HFFc6 (cell line): Measurements from ENCODE around the gene SH3RF3. TPM values are rescaled to one million over a fixed set of nuclear protein-coding genes. Genes with fewer than 3 reads are reported as not detected.

Source experiments
- DNase-seq: peaks from one replicate; pipeline ENCODE4 v3.0.0-alpha.2; 2018
- H3K27ac Mint-ChIP-seq: 2 replicates; pipeline ENCODE4 v1.8.0; 2020; ENCODE audit warnings: mild to moderate bottlenecking, mixed read lengths
- H3K27me3 Mint-ChIP-seq: 2 replicates; pipeline ENCODE4 v1.8.0; 2021; ENCODE audit warnings: mild to moderate bottlenecking, moderate library complexity, mixed read lengths; ENCODE audit not compliant: insufficient read depth
- H3K36me3 Mint-ChIP-seq: 2 replicates; pipeline ENCODE4 v1.8.0; 2021; ENCODE audit warnings: low read depth, mixed read lengths
- H3K4me1 Mint-ChIP-seq: 2 replicates; pipeline ENCODE4 v1.8.0; 2020; ENCODE audit warnings: low read depth, mixed read lengths
- H3K4me3 Mint-ChIP-seq: 2 replicates; pipeline ENCODE4 v1.8.0; 2020; ENCODE audit warnings: mild to moderate bottlenecking, moderate library complexity, mixed read lengths
- H3K9me3 Mint-ChIP-seq: 2 replicates; pipeline ENCODE4 v1.8.0; 2020; ENCODE audit warnings: mild to moderate bottlenecking, mixed read lengths
- total RNA-seq, 6 experiments: library from RNA; stranded (reverse); fragmentation: NEBNext Ultra II Directional; extraction: Animal tissue kit (Norgen Biotek cat#: 25700); gene quantifications; 2 replicates in 1 of 6; 3 replicates in 5 of 6; pipeline ENCODE4 v1.2.3, GENCODE V29; 2021
- TF ChIP-seq, protein P1 (sequence below): fragments of 200-600 bp; sonication (generic); IDR thresholded peaks from 2 replicates; pipeline ENCODE4 v1.5.0; 2021; ENCODE audit warnings: antibody characterized with exemption, mild to moderate bottlenecking

Gene SH3RF3
- total RNA-seq, 6 experiments from 2014 or later, result 2.4 to 4.4 (median 3.7) TPM

DNA sequence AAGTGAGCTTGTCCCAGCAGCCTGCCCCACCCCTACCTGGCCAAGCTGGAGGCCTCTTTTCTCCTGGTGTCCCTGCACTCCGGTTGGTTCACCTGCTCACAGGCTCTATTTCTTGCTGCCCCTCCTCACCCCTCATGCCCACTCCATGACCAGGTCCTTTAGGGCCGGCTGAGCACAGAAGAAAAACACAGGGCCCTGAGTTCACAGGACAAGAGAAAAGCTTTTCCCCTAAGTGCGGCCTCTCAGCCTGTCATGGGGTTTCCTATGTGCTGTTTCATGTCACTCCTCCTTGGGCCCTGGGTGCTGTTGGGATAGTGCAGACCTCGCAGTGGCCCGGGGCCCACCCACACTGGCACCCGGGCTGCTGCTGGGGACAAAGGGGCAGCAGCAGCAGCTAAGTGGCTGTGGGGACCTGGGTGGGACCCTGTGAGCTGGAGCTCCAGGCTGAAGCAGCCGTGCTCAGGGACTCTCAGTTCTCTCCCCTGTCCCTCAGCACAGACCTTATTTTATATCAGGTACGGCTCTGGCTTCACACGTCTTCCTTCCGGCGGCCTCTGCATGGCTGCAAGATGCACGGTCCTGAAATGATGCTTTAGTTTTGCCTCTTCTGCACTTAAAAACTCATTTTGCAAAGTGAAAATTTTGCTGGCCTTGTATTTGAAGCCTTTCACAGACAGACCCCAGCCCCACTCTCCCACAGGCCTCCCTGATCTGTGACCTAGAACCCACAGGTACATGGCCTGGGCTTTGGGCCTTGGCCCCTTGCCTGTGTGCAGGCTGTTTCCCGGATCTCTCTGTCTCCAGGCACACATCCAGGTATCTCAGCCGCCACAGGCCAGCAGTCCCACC lies 71.8 kb downstream of the SH3RF3 start:
- TF ChIP-seq, protein P1, sequence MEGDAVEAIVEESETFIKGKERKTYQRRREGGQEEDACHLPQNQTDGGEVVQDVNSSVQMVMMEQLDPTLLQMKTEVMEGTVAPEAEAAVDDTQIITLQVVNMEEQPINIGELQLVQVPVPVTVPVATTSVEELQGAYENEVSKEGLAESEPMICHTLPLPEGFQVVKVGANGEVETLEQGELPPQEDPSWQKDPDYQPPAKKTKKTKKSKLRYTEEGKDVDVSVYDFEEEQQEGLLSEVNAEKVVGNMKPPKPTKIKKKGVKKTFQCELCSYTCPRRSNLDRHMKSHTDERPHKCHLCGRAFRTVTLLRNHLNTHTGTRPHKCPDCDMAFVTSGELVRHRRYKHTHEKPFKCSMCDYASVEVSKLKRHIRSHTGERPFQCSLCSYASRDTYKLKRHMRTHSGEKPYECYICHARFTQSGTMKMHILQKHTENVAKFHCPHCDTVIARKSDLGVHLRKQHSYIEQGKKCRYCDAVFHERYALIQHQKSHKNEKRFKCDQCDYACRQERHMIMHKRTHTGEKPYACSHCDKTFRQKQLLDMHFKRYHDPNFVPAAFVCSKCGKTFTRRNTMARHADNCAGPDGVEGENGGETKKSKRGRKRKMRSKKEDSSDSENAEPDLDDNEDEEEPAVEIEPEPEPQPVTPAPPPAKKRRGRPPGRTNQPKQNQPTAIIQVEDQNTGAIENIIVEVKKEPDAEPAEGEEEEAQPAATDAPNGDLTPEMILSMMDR, result no peak
- Mint-ChIP-seq H3K9me3 (no peaks in the 10 kb centered on the region), H3K27ac (no peak overlapping the region), H3K36me3 (no peaks in the 10 kb centered on the region), H3K27me3 (peaks cover 24% of the 10 kb centered on the region), H3K4me1 (peaks cover 12% of the 10 kb centered on the region), H3K4me3 (no peak overlapping the region)
- DNase-seq, result no peak

DNA sequence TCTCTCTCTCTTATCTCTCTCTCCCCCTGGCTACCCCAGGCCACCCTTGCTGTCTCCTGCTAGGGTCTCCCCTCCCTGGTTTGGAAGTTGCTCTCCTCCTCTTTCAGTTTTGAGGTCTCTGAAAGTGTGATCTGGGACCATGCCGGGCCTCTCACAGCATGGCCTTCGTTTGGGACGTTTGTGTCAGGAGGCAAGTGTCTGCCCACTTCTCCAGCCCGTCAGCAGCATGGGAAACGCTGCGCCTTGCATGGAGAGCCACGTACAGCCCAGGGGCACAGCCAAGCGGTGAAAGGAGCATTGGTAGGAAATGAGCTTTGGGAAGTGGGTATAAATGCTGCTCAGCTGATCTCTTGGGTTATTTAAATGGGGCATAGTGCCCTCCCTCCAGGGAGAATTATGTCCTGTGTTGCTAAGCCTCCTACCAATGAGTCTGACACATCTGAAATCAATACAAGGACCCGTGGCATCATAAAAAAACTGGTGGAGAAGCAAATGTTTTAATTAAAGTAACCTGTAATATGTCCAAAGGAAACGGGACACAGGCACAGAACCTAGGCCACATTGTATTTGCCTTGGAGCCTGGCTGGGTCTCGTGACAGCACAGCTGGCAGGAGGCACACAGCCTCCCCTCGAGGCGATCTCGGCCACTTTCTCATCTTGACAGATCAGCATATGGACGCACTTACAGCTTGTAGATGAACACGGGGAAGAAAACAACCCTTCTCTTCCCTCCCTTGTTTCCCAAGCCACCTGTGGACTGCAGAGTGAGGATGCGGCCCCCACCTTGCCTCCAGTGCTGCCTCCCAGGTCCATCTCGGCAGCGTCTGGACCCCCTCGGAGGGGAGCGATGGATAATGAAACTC lies 72.7 kb downstream of the SH3RF3 start:
- Mint-ChIP-seq H3K27me3 (peaks cover 24% of the 10 kb centered on the region), H3K4me3 (peak overlapping the region; percentile 56), H3K27ac (no peak overlapping the region), H3K36me3 (no peaks in the 10 kb centered on the region), H3K4me1 (peaks cover 12% of the 10 kb centered on the region), H3K9me3 (no peaks in the 10 kb centered on the region)
- DNase-seq, result no peak
- TF ChIP-seq, protein P1, result no peak

DNA sequence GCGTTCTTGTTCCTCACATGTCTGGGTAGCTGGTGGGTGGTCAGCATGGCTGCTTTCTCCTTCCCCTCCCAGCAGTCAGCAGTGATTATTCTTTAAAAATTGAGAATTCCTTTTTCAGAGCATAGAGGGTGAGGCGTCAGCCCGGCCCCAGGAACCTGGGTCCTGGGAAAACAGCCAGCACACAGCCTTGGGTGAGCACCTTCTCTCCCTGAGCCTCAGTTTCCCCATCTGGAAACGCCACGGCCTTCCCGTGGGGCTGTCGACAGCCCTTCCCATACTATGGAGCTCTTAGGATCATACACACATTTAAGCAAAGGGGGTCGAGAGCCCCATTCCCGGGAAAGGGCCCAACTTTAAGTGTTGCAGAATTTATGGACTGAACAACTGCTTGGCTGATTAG lies 73.5 kb downstream of the SH3RF3 start:
- no peaks in the 10 kb centered on the region for H3K36me3 Mint-ChIP-seq
- H3K4me3 Mint-ChIP-seq, result peak overlapping the region; percentile 56
- TF ChIP-seq, protein P1, result no peak
- no peak for DNase-seq
- peaks cover 24% of the 10 kb centered on the region for H3K27me3 Mint-ChIP-seq
- no peak overlapping the region for H3K27ac Mint-ChIP-seq
- no peaks in the 10 kb centered on the region for H3K9me3 Mint-ChIP-seq
- H3K4me1 Mint-ChIP-seq, result peaks cover 12% of the 10 kb centered on the region

DNA sequence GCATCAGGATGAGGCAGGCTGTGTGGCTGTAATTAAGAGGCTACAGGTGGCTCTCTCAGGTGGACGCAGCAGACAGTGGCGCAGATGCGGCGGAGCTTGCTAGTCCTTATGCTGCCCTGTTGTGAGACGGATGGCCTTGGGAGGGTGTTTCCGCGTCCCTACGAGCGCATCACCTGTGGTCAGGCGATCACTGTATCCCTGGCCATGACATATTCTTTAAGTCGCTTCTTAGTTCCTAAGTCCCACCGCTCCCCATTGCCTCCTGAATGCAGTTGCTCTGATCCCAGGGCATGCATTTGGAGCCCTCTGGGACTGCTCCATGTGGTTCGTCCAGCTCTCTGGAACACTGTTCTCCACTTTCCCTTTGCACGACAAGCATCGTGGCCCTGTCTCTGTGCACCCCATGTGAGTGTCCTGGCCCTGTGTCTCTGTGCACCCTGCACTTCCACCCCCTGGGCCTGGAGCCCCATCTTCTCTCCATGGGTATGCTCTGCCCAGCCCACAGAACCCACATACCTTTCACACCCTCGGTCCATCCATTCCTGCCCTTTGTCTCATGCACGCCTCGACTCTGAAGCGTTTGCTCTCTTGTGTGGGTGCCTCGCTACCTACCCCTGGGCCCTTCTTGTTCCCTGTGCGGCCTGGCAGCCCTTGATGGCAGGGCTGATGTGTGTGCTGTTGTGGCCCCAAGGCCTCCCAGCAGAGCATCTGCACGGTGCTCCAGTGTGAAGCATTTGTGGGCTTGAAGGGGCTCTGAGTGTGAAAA lies 74.4 kb downstream of the SH3RF3 start:
- TF ChIP-seq, protein P1, result no peak
- Mint-ChIP-seq H3K4me1 (peaks cover 15% of the 10 kb centered on the region), H3K27me3 (peaks cover 24% of the 10 kb centered on the region), H3K36me3 (no peaks in the 10 kb centered on the region), H3K4me3 (no peak overlapping the region), H3K27ac (no peak overlapping the region), H3K9me3 (no peaks in the 10 kb centered on the region)
- no peak for DNase-seq

DNA sequence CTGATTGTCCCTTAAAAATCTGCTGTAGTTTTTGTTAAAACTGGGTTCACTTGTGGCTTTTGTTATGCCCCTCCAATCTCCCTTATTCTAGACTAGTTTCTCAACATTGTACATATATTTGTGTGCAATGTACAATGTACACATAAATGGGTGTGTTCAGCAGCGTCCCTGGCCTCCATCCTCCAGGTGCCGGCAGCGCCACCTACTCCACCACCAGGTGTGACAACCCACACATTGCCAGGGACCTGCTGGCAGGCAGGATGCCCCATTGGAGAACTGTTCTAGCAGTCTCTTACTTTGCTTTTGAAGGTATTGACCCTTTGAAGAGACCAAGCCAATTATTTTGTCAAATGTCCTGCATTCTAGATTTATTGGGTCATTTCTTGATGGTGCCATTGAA lies 75.4 kb downstream of the SH3RF3 start:
- H3K9me3 Mint-ChIP-seq, result no peaks in the 10 kb centered on the region
- H3K4me3 Mint-ChIP-seq, result no peak overlapping the region
- H3K36me3 Mint-ChIP-seq, result no peaks in the 10 kb centered on the region
- H3K27ac Mint-ChIP-seq, result no peak overlapping the region
- peaks cover 24% of the 10 kb centered on the region for H3K27me3 Mint-ChIP-seq
- no peak for DNase-seq
- peaks cover 25% of the 10 kb centered on the region for H3K4me1 Mint-ChIP-seq
- TF ChIP-seq, protein P1, result no peak
